Inferior parietal cortex (tissue), 1 donor: ENCODE results near the gene DAB2IP.

Source experiments
- DNase-seq: peaks from one replicate; pipeline ENCODE4 v3.0.0-alpha.2; 2016; ENCODE audit errors: extremely low spot score

DAB2IP gene

GRCh38 chr9:121763131-121763530 is 111.7 kb downstream of the DAB2IP start:
- no peak for DNase-seq

- DNase-seq: no peak
Observed at GRCh38 chr9:121763561-121764370, 112.3 kb downstream of the DAB2IP start.

GRCh38 chr9:121764371-121764730 is 112.9 kb downstream of the DAB2IP start:
- no peak for DNase-seq

- no peak for DNase-seq
Observed at GRCh38 chr9:121765021-121765950, 113.9 kb downstream of the DAB2IP start.

- no peak for DNase-seq
Observed at GRCh38 chr9:121766081-121766683, 114.7 kb downstream of the DAB2IP start.

GRCh38 chr9:121767171-121767769 is 115.8 kb downstream of the DAB2IP start:
- no peak for DNase-seq

GRCh38 chr9:121768416-121769015 is 117.1 kb downstream of the DAB2IP start:
- DNase-seq: no peak

- no peak for DNase-seq
Observed at GRCh38 chr9:121769939-121770338, 118.5 kb downstream of the DAB2IP start.

- DNase-seq: no peak
Observed at GRCh38 chr9:121770415-121771273, 119.2 kb downstream of the DAB2IP start.

- DNase-seq: no peak
Observed at GRCh38 chr9:121771418-121771817, 120.0 kb downstream of the DAB2IP start.

- no peak for DNase-seq
Observed at GRCh38 chr9:121771851-121772599, 120.6 kb downstream of the DAB2IP start.

GRCh38 chr9:121772600-121773285 is 121.3 kb downstream of the DAB2IP start:
- DNase-seq: no peak

- DNase-seq: no peak
Observed at GRCh38 chr9:121773286-121773953, 122.0 kb downstream of the DAB2IP start.

- no peak for DNase-seq
Observed at GRCh38 chr9:121773954-121774714, 122.7 kb downstream of the DAB2IP start.

- DNase-seq: no peak
Observed at GRCh38 chr9:121774715-121775613, 123.5 kb downstream of the DAB2IP start.

- DNase-seq: no peak
Observed at GRCh38 chr9:121776001-121776738, 124.7 kb downstream of the DAB2IP start.
